HepG2 (cell line): ENCODE data around the gene ACSS2. TPM values are rescaled to one million over a fixed set of nuclear protein-coding genes. Genes with fewer than 3 reads are reported as not detected.

Source experiments
- ATAC-seq: fragments of 200-7000 bp; cut with Tn5 transposase; 3 replicates; pipeline ENCODE4 v1.9.1; 2020; ENCODE audit warnings: mild to moderate bottlenecking, moderate library complexity
- BruUV-seq: library from RNA; stranded (reverse); fragments of 400-500 nt; replicated peaks from 2 replicates; lab custom pipeline; 2021; lab: Mats Ljungman, UMichigan
- CTCF ChIA-PET: fragments of 300-600 bp; formaldehyde crosslinking; extraction: SDS; loops from one replicate; lab custom pipeline; 2021; ENCODE audit warnings: low total read pairs, inconsistent platforms, low intra/inter-chr PET ratio; lab: Yijun Ruan, JAX
- POLR2A ChIA-PET: fragments of 350-600 bp; sonication (Branson Sonifier 250); formaldehyde crosslinking; loops from one replicate; lab custom pipeline; 2020; ENCODE audit warnings: antibody characterized with exemption, inconsistent platforms; lab: Yijun Ruan, JAX
- DNase-seq: peaks from one replicate; pipeline ENCODE4 v3.0.0-alpha.2; 2015; ENCODE audit warnings: low spot score
- FAIRE-seq: peaks from 3 replicates; lab custom pipeline; 2011; peaks lifted over from hg19 to GRCh38; lab: Jason Lieb, UNC
- H2AFZ ChIP-seq: one replicate; pipeline ENCODE4 v1.6.1; 2011; ENCODE audit warnings: low read length, inconsistent platforms
- H3K27ac ChIP-seq: fragments of 300-600 bp; 3 replicates; pipeline ENCODE4 v1.8.0; 2011; ENCODE audit warnings: mixed run types, mild to moderate bottlenecking, mixed read lengths, low read length, inconsistent platforms; ENCODE audit not compliant: insufficient read depth; ENCODE audit errors: extremely low read length
- H3K27me3 ChIP-seq, 2 experiments: fragments of 200-600 bp in 1 of 2; 2 replicates in 1 of 2; 3 replicates in 1 of 2; pipeline versions ENCODE4 v1.6.0 to v1.8.0; 2011; ENCODE audit warnings: low read length in 2 of 2, mild to moderate bottlenecking in 2 of 2, moderate library complexity in 2 of 2, inconsistent platforms in 1 of 2; ENCODE audit not compliant: insufficient read depth in 2 of 2, control insufficient read depth in 1 of 2
- H3K36me3 ChIP-seq, 2 experiments: fragments of 200-600 bp in 1 of 2; replicated peaks in 1 of 2; 2 replicates in 1 of 2; 3 replicates in 1 of 2; pipeline versions ENCODE4 v1.5.1 to v1.8.0; 2011; ENCODE audit warnings: low read length in 2 of 2, inconsistent platforms in 1 of 2; ENCODE audit not compliant: insufficient read depth in 2 of 2, control insufficient read depth in 1 of 2
- H3K4me1 ChIP-seq: 2 replicates; pipeline ENCODE4 v1.5.1; 2012; ENCODE audit warnings: low read length, inconsistent platforms; ENCODE audit not compliant: insufficient read depth
- H3K4me2 ChIP-seq: 2 replicates; pipeline ENCODE4 v1.6.0; 2011; ENCODE audit warnings: low read depth, low read length, inconsistent platforms
- H3K4me3 ChIP-seq, 3 experiments: fragments of 200-600 bp in 1 of 3; sonication (generic), shearing (Covaris generic) in 1 of 3; replicated peaks in 1 of 3; 2 replicates each; pipeline ENCODE4 v1.5.1; 2011 to 2016; ENCODE audit warnings: low read length in 3 of 3, inconsistent platforms in 2 of 3, low read depth in 2 of 3, mild to moderate bottlenecking in 2 of 3, control low read depth in 1 of 3, mixed read lengths in 1 of 3; ENCODE audit not compliant: insufficient read depth in 1 of 3
- H3K79me2 ChIP-seq: one replicate; pipeline ENCODE4 v1.6.1; 2011; ENCODE audit warnings: low read length, inconsistent platforms; ENCODE audit not compliant: insufficient read depth
- H3K9ac ChIP-seq: 2 replicates; pipeline ENCODE4 v1.6.0; 2011; ENCODE audit warnings: mild to moderate bottlenecking, low read depth, low read length, inconsistent platforms; ENCODE audit not compliant: insufficient read depth
- H3K9me3 ChIP-seq: 2 replicates; pipeline ENCODE4 v1.5.1; 2012; ENCODE audit warnings: mild to moderate bottlenecking, low read length
- H4K20me1 ChIP-seq: 2 replicates; pipeline ENCODE4 v1.6.0; 2011; ENCODE audit warnings: inconsistent platforms, mild to moderate bottlenecking, low read length, moderate library complexity; ENCODE audit not compliant: insufficient read depth
- AGO2 ChIP-seq: fragments of 200-400 bp; formaldehyde crosslinking; optimal IDR thresholded peaks from 2 replicates; pipeline ENCODE3; 2017; ENCODE audit warnings: mild to moderate bottlenecking, low read depth, low read length, moderate library complexity
- EZH2 ChIP-seq: conservative IDR thresholded peaks from 2 replicates; pipeline ENCODE4 v1.6.1; 2012; ENCODE audit warnings: mild to moderate bottlenecking, low read depth, low read length, moderate library complexity
- FOSL1 ChIP-seq: sonication (generic); formaldehyde crosslinking; IDR thresholded peaks from 2 replicates; pipeline ENCODE4 v1.9.0; 2021; ENCODE audit warnings: missing genetic modification reagents, borderline replicate concordance
- NRL ChIP-seq: sonication (generic); formaldehyde crosslinking; IDR thresholded peaks from 2 replicates; pipeline ENCODE4 v1.5.0; 2020; ENCODE audit warnings: missing genetic modification reagents, mild to moderate bottlenecking, moderate library complexity, borderline replicate concordance
- PCBP2 ChIP-seq: fragments of 200-400 bp; formaldehyde crosslinking; optimal IDR thresholded peaks from 2 replicates; pipeline ENCODE3; 2018; ENCODE audit warnings: low read length, low read depth; ENCODE audit not compliant: poor library complexity, severe bottlenecking
- RBFOX2 ChIP-seq: fragments of 200-400 bp; formaldehyde crosslinking; IDR thresholded peaks from 2 replicates; pipeline ENCODE4 v1.6.1; 2017; ENCODE audit warnings: low read depth, mild to moderate bottlenecking, low read length
- ZNF567 ChIP-seq: sonication (generic); formaldehyde crosslinking; IDR thresholded peaks from 2 replicates; pipeline ENCODE4 v1.8.1; 2023; ENCODE audit warnings: mild to moderate bottlenecking, missing genetic modification reagents, borderline replicate concordance
- ZNF7 ChIP-seq: IDR thresholded peaks from 2 replicates; pipeline ENCODE4 v1.6.1; 2016; ENCODE audit warnings: missing biosample characterization, missing genetic modification reagents
- ZNF83 ChIP-seq: sonication (generic); formaldehyde crosslinking; IDR thresholded peaks from 2 replicates; pipeline ENCODE4 v1.4.0; 2020; ENCODE audit warnings: missing genetic modification reagents, mild to moderate bottlenecking, borderline replicate concordance
- WGBS: methylation state at CpG from one replicate; pipeline ENCODE4 v1.1.6; 2017; ENCODE audit warnings: low lambda C conversion rate; 5-methylcytosine and 5-hydroxymethylcytosine counted together
- in situ Hi-C: cut with HindIII; loops from 2 replicates; pipeline ENCODE4 v1.10.0; 2017; ENCODE audit warnings: low pct_unique_long_range_greater_than_20kb; ENCODE audit not compliant: extremely low pct_ligation_motif_present
- intact Hi-C: fragments of 100-400 bp; cut with micrococcal nuclease; formaldehyde crosslinking; loops from one replicate; pipeline ENCODE4 v1.10.0; 2022; ENCODE audit not compliant: unreplicated experiment
- polyA plus RNA-seq, 8 experiments: library from polyadenylated mRNA; depleted of rRNA in 3 of 8; stranded (reverse) in 7 of 8; unstranded in 1 of 8; fragments of >200 nt; fragmentation: Illumina TruSeq in 4 of 8; extraction: Trizol in 4 of 8; gene quantifications; 2 replicates each; pipeline versions ENCODE4 v1.2.1 to v1.2.3, GENCODE V29; 2011 to 2016; ENCODE audit warnings: low read depth in 4 of 8, missing spikeins in 1 of 8, mixed read lengths in 1 of 8; ENCODE audit not compliant: insufficient read depth in 1 of 8
- total RNA-seq, 5 experiments: library from RNA; depleted of rRNA; stranded (reverse); fragments of >200 nt; fragmentation: Illumina TruSeq; extraction: Trizol; gene quantifications; 2 replicates each; pipeline ENCODE4 v1.2.3, GENCODE V29; 2016; ENCODE audit warnings: low read depth in 1 of 5

Gene ACSS2
- total and polyA plus RNA-seq, 2 of the 13 experiments (the other 11 are each of a cell fraction or from before 2014, with no cell fraction given), result 72.8 to 89.7 TPM

DNA sequence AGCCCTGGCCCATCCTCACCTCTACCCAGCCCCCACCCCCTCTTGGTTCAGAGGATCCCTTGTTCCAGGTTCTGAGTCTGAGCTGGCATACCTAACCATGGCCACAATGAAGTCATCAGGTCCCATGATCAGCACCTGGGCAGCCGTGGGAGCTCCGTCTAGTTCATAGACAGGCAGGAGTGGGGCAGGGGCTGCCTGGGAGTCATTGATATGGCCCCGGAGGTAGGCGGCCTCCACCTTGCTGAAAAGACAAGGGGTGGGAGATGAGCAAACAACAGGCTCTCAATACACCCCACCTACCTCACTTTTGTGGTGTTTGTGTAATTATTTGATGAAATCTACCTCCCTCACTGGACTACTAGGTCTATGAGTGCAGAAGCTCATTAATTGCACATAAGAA, 24.1 kb upstream of the ACSS2 start (continued):
- TF ChIP-seq ZNF83 (CRISPR knock-in tag), result no peak
- TF ChIP-seq ZNF7 (CRISPR knock-in tag), result no peak
- TF ChIP-seq EZH2, result no peak
- TF ChIP-seq ZNF567, result no peak
- no peak for TF ChIP-seq FOSL1 (CRISPR knock-in tag)
- TF ChIP-seq, all 625 proteins: peak for 0

DNA sequence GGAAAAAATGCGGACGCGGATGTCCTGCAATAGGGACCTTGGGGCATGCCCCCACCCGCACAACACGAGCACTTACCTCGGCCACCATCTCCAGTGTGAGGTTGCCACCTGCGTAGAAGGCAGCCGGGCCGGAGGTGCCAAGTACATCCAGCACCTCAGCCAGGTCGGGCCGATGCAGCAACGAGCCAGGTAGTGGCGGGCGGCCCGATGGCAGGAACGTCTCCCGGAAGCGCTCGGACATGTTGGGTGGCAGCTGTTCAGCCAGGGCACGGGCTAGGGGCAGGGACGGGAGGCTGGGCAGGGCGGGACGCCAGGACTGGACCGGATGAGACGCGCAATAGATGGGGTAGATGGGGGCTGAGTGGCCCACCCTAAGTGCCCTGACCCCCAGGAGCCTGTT, 17.0 kb upstream of the ACSS2 start:
- intact Hi-C loops (no loop called here), in situ Hi-C loops (no loop called here)
- no peak overlapping the region for H3K4me3 ChIP-seq
- TF ChIP-seq PCBP2 (no peak), NRL (CRISPR knock-in tag) (0 out of 2 replicates have a peak, but pooled peaks have one; percentile 32), AGO2 (peak; percentile 20), RBFOX2 (peak; percentile 45; the same call in 1 of the 2 replicates)
- no peaks in the 10 kb centered on the region for H3K27me3 ChIP-seq
- no peak overlapping the region for H2AFZ ChIP-seq
- DNase-seq (no peak), FAIRE-seq (no peak), ATAC-seq (no peak; the same call in 2 of the 3 replicates)
- no peak overlapping the region for H3K4me2 ChIP-seq
- CTCF ChIA-PET, result no interaction called here
- no peak overlapping the region for H3K9ac ChIP-seq
- no peak overlapping the region for H3K27ac ChIP-seq
- no peaks in the 10 kb centered on the region for H3K9me3 ChIP-seq
- H3K4me1 ChIP-seq, result no peaks in the 10 kb centered on the region
- H3K79me2 ChIP-seq, result no peaks in the 10 kb centered on the region
- H3K36me3 ChIP-seq, result peaks cover 8 to 32% of the 10 kb centered on the region in 2 experiments; a peak in 4 of 5 replicates
- H4K20me1 ChIP-seq, result no peaks in the 10 kb centered on the region
- 98% methylated on average over 26 of the region's 26 CpGs for WGBS
- no TSS peak for BruUV-seq
- POLR2A ChIA-PET, result no interaction called here
